Retinal pigment epithelial cell (primary cell): ENCODE measurements around the gene NTN1.
"Not testable (repeated sequence)": the region's sequence is repeated elsewhere in the genome, so short reads cannot be mapped to it uniquely, and the experiment has no call there.

Experiments
- DNase-seq: peaks from one replicate; pipeline ENCODE4 v3.0.0-alpha.2; 2010; ENCODE audit warnings: low read depth
- H3K4me3 ChIP-seq: 2 replicates; pipeline ENCODE4 v1.5.1; 2011; ENCODE audit warnings: mild to moderate bottlenecking, low read length, control low read depth, moderate library complexity
- CTCF ChIP-seq: conservative IDR thresholded peaks from 2 replicates; pipeline ENCODE4 v1.5.1; 2011; ENCODE audit warnings: low read depth, low read length, control low read depth, inconsistent platforms

NTN1 gene

GRCh38 chr17:9101356-9101755 is 80.0 kb downstream of the NTN1 start:
- no peak for TF ChIP-seq CTCF
- H3K4me3 ChIP-seq = no peak overlapping the region
- no peak for DNase-seq

- H3K4me3 ChIP-seq, DNase-seq: not testable (repeated sequence)
These were observed 81.9 kb downstream of the NTN1 start for GRCh38 chr17:9103193-9103592.

- DNase-seq = no peak
- no peak overlapping the region for H3K4me3 ChIP-seq
- no peak for TF ChIP-seq CTCF
These were observed 83.2 kb downstream of the NTN1 start for GRCh38 chr17:9104370-9105041.

GRCh38 chr17:9105068-9105868 is 84.0 kb downstream of the NTN1 start:
- no peak for DNase-seq
- no peak overlapping the region for H3K4me3 ChIP-seq
- no peak for TF ChIP-seq CTCF

GRCh38 chr17:9106278-9106677 is 85.0 kb downstream of the NTN1 start:
- H3K4me3 ChIP-seq, DNase-seq: not testable (repeated sequence)

GRCh38 chr17:9107527-9107926 is 86.2 kb downstream of the NTN1 start:
- TF ChIP-seq CTCF = no peak

GRCh38 chr17:9108146-9108545 is 86.8 kb downstream of the NTN1 start:
- no peak overlapping the region for H3K4me3 ChIP-seq
- TF ChIP-seq CTCF = no peak
- DNase-seq = no peak

More at GRCh38 chr17:9107527-9107926, 86.2 kb downstream of the NTN1 start:
- H3K4me3 ChIP-seq = no peak overlapping the region
- DNase-seq = no peak

GRCh38 chr17:9109933-9110332 is 88.6 kb downstream of the NTN1 start:
- H3K4me3 ChIP-seq = no peak overlapping the region
- no peak for DNase-seq
- no peak for TF ChIP-seq CTCF
